Activated CD8-positive, alpha-beta T cell treated with anti-CD3 and anti-CD28 coated beads for 36 hours (primary cell): Measurements from ENCODE around the gene CNPPD1. TPM values are rescaled to one million over a fixed set of nuclear protein-coding genes. Genes with fewer than 3 reads are reported as not detected.

Experiments
- ATAC-seq: fragments of 200-7000 bp; cut with Tn5 transposase; one replicate; pipeline ENCODE4 v1.10.0; 2021; ENCODE audit warnings: mild to moderate bottlenecking, moderate library complexity
- CTCF ChIA-PET: fragments of 350-600 bp; sonication (Branson Sonifier 250); formaldehyde crosslinking; loops from one replicate; lab custom pipeline; 2021; ENCODE audit warnings: antibody characterized with exemption; lab: Charles Lee
- POLR2A ChIA-PET: fragments of 350-600 bp; sonication (Branson Sonifier 250); formaldehyde crosslinking; loops from one replicate; lab custom pipeline; 2021; ENCODE audit warnings: antibody characterized with exemption; lab: Charles Lee
- DNase-seq: peaks from one replicate; pipeline ENCODE4 v3.0.0-alpha.2; 2020
- H3K27ac Mint-ChIP-seq: one replicate; pipeline ENCODE4 v1.8.0; 2021; ENCODE audit warnings: mild to moderate bottlenecking, mixed read lengths
- H3K27me3 Mint-ChIP-seq: one replicate; pipeline ENCODE4 v1.8.0; 2021; ENCODE audit warnings: mixed read lengths
- H3K36me3 Mint-ChIP-seq: one replicate; pipeline ENCODE4 v1.8.0; 2021; ENCODE audit warnings: low read depth, mixed read lengths
- H3K4me1 Mint-ChIP-seq: one replicate; pipeline ENCODE4 v1.8.0; 2021; ENCODE audit warnings: low read depth, mixed read lengths
- H3K4me3 Mint-ChIP-seq: one replicate; pipeline ENCODE4 v1.8.0; 2021; ENCODE audit warnings: mild to moderate bottlenecking, moderate library complexity, mixed read lengths
- H3K9me3 Mint-ChIP-seq: one replicate; pipeline ENCODE4 v1.8.0; 2021; ENCODE audit warnings: mixed read lengths
- CTCF ChIP-seq: fragments of 200-600 bp; IDR thresholded peaks from one replicate; pipeline ENCODE4 v1.8.0; 2022; ENCODE audit warnings: antibody characterized with exemption, mild to moderate bottlenecking
- intact Hi-C: fragments of 100-400 bp; cut with micrococcal nuclease; formaldehyde crosslinking; loops from one replicate; pipeline ENCODE4 v1.10.0; 2022
- total RNA-seq, 2 experiments: library from RNA; stranded (reverse); gene quantifications; one replicate each; pipeline ENCODE4 v1.2.3, GENCODE V29; 2021

CNPPD1 gene
- total RNA-seq, 2 experiments from 2014 or later, result 38.6 to 38.7 TPM

GRCh38 chr2:219199470-219200211 is 22.9 kb upstream of the CNPPD1 start:
- Mint-ChIP-seq H3K4me1 (peaks cover 17% of the 10 kb centered on the region), H3K9me3 (peaks cover 10% of the 10 kb centered on the region), H3K36me3 (peaks cover 4% of the 10 kb centered on the region), H3K27ac (peak overlapping the region; percentile 40), H3K27me3 (no peaks in the 10 kb centered on the region), H3K4me3 (peak overlapping the region; percentile 62)
- POLR2A ChIA-PET, result interaction anchor here (0.5 to 2.8 kb wide), 15 partner anchors 8 to 95 kb away, joined by 3 to 26 read pairs (median 4); partner anchors contain the start of genes CNPPD1, DNAJB2, GLB1L and STK16
- ATAC-seq, result peak; percentile 71
- no peak for TF ChIP-seq CTCF
- CTCF ChIA-PET, result interaction anchor here (0.7 to 2.1 kb wide), 11 partner anchors 10 to 126 kb away, joined by 3 to 9 read pairs (median 4); no protein-coding TSS in a partner anchor
- no peak for DNase-seq
- intact Hi-C loops, result no loop called here

GRCh38 chr2:219198974-219199373 is 22.2 kb upstream of the CNPPD1 start:
- H3K27me3 Mint-ChIP-seq, result no peaks in the 10 kb centered on the region
- POLR2A ChIA-PET, result interaction anchor here (1.2 to 2.8 kb wide), 4 partner anchors 8 to 55 kb away, joined by 3 to 26 read pairs (median 12); partner anchors contain the start of gene TUBA4A

GRCh38 chr2:219197388-219197787 is 20.7 kb upstream of the CNPPD1 start:
- ChIA-PET POLR2A (interaction anchor here (0.7 to 1.4 kb wide), 3 partner anchors 8 to 16 kb away, joined by 3 to 4 read pairs (median 3); no protein-coding TSS in a partner anchor), CTCF (interaction anchor here (0.7 to 1.2 kb wide), 4 partner anchors 25 to 98 kb away, joined by 3 to 4 read pairs (median 4); no protein-coding TSS in a partner anchor)
- no peak for TF ChIP-seq CTCF
- ATAC-seq (no peak), DNase-seq (no peak)
- intact Hi-C loops, result no loop called here
- Mint-ChIP-seq H3K9me3 (peaks cover 3% of the 10 kb centered on the region), H3K27me3 (no peaks in the 10 kb centered on the region), H3K36me3 (peaks cover 3% of the 10 kb centered on the region), H3K4me3 (no peak overlapping the region), H3K27ac (no peak overlapping the region), H3K4me1 (peaks cover 17% of the 10 kb centered on the region)

More at GRCh38 chr2:219198974-219199373, 22.2 kb upstream of the CNPPD1 start:
- TF ChIP-seq CTCF, result no peak
- intact Hi-C loops, result no loop called here
- no peak for DNase-seq
- peak overlapping the region; percentile 62 for H3K4me3 Mint-ChIP-seq
- H3K4me1 Mint-ChIP-seq, result peaks cover 17% of the 10 kb centered on the region
- peak overlapping the region; percentile 8 for H3K27ac Mint-ChIP-seq
- CTCF ChIA-PET, result interaction anchor here (0.7 to 2.1 kb wide), 7 partner anchors 12 to 126 kb away, joined by 3 to 9 read pairs (median 3); no protein-coding TSS in a partner anchor
- H3K9me3 Mint-ChIP-seq, result peaks cover 6% of the 10 kb centered on the region
- peaks cover 3% of the 10 kb centered on the region for H3K36me3 Mint-ChIP-seq
- ATAC-seq, result no peak

GRCh38 chr2:219186754-219187456 is 10.2 kb upstream of the CNPPD1 start:
- ChIA-PET POLR2A (no interaction called here), CTCF (interaction anchor here (0.8 to 1.1 kb wide), 2 partner anchors 13 to 157 kb away, joined by 3 read pairs; no protein-coding TSS in a partner anchor)
- Mint-ChIP-seq H3K36me3 (peaks cover 15% of the 10 kb centered on the region), H3K9me3 (no peaks in the 10 kb centered on the region), H3K27me3 (no peaks in the 10 kb centered on the region), H3K4me1 (peaks cover 17% of the 10 kb centered on the region), H3K27ac (peak overlapping the region; percentile 83), H3K4me3 (no peak overlapping the region)
- peak; percentile 63 for DNase-seq
- TF ChIP-seq CTCF, result no peak
- intact Hi-C loops, result no loop called here
- peak; percentile 92 for ATAC-seq
